GM12873 (cell line): ENCODE measurements around the gene ANKRD30B.

Experiments
- TF ChIP-seq, protein P1 (sequence below): IDR thresholded peaks from 2 replicates; pipeline ENCODE4 v1.5.1; 2012; ENCODE audit warnings: low read depth, mild to moderate bottlenecking, moderate library complexity, low read length, control low read depth; ENCODE audit not compliant: insufficient read depth; ENCODE audit errors: missing control alignments

ANKRD30B gene

DNA sequence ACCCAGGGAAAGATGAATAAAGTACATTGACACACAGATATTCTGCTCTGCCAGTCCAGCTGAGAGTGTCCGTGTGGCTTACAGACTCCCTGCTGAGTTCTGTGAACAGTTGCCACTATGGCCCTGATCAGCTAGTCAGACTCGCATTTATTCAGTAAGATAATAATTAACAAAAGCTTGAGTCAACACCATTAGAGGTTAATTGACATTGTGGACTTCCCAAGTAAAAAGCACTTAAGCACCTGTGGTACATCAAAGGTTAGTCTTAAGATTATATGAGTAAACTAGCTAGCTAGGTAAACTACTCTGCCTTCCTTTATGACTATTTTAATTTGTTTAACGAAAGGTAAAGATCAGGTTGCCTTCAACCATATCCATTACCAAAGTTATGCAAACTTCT, 33.7 kb downstream of the ANKRD30B start:
- TF ChIP-seq, protein P1, sequence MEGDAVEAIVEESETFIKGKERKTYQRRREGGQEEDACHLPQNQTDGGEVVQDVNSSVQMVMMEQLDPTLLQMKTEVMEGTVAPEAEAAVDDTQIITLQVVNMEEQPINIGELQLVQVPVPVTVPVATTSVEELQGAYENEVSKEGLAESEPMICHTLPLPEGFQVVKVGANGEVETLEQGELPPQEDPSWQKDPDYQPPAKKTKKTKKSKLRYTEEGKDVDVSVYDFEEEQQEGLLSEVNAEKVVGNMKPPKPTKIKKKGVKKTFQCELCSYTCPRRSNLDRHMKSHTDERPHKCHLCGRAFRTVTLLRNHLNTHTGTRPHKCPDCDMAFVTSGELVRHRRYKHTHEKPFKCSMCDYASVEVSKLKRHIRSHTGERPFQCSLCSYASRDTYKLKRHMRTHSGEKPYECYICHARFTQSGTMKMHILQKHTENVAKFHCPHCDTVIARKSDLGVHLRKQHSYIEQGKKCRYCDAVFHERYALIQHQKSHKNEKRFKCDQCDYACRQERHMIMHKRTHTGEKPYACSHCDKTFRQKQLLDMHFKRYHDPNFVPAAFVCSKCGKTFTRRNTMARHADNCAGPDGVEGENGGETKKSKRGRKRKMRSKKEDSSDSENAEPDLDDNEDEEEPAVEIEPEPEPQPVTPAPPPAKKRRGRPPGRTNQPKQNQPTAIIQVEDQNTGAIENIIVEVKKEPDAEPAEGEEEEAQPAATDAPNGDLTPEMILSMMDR, result no peak

DNA sequence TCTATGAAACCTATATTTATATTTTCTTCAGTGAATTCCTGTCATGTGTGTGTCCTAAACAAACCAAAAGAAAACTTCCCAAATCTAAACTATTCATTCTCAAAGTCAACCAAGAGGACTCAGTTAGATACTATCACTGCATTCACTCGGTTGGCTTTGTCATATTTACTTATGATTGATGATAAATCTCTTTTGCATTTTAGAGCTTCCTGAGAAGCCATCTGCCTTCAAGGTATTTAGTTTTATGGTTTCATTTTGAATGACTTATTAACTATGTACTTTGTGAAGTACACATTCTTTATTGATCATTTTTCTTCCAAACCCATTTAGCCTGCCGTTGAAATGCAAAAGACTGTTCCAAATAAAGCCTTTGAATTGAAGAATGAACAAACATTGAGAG, 36.2 kb downstream of the ANKRD30B start:
- TF ChIP-seq, protein P1, result no peak

DNA sequence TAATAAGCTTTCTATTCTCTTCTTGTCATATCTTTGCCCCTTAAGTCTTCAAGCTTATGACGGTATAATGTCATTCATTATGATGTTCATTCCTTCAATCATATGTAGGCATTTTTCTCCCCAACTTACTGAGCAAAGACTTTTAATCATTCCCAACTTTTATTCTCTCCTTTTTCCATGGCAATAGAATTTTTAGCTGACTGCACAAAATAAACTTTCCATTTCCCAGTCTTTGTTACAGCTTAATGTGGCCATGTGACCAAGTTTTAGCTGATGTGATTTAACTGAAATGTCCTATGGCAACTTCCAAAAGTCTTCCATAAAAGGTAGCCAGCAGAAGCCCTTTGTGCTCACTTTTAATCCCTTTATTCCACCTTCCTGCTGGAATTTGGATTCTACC, 152.5 kb downstream of the ANKRD30B start:
- TF ChIP-seq, protein P1, result no peak
